Measurements from ENCODE around the gene NEUROG2.

- TF ChIP-seq CTCF (IDR thresholded peaks at IDR 0.05; ENCODE audit: poor library complexity, severe bottlenecking), result no peak
- TF ChIP-seq EZH2 (IDR thresholded peaks at IDR 0.05; ENCODE audit: borderline replicate concordance, insufficient read depth, low read length, poor library complexity, severe bottlenecking), result no peak
- TF ChIP-seq TAF1 (IDR thresholded peaks at IDR 0.05; ENCODE audit: low read depth), result no peak
- TF ChIP-seq POLR2AphosphoS5 (IDR thresholded peaks at IDR 0.05), result no peak
- no peak for TF ChIP-seq EP300 (conservative IDR thresholded peaks at IDR 0.05; ENCODE audit: poor library complexity, severe bottlenecking)
- no peak for TF ChIP-seq REST (IDR thresholded peaks at IDR 0.05; ENCODE audit: borderline replicate concordance)
These were observed 44.1 kb upstream of the NEUROG2 start for GRCh38 chr4:112560084-112560483.

Data from neural cell (in vitro differentiated cells).